ENCODE results near the gene OSMR. TPM values are rescaled to one million over a fixed set of nuclear protein-coding genes. Genes with fewer than 3 reads are reported as not detected.
A peak's percentile ranks its signal among the peaks of the same experiment; 100 is the strongest.

The OSMR gene
- polyA plus RNA-seq, 1 experiment, result 43.4 TPM

GRCh38 chr5:38941912-38942311 lies 96.1 kb downstream of the OSMR start:
- no peak for TF ChIP-seq CTCF (IDR thresholded peaks at IDR 0.05; ENCODE audit: insufficient read depth, low read depth, low read length)
- H3K27me3 ChIP-seq (ENCODE audit: control insufficient read depth, insufficient read depth, low read length), result no peaks in the 10 kb centered on the region
- no peak for DNase-seq (ENCODE audit: low read depth)
- ChIA-PET CTCF (interaction anchor here (1.0 kb wide), 1 partner anchor 110 kb away, joined by 4 read pairs; no protein-coding TSS in a partner anchor), POLR2A (no interaction called here)
- peaks cover 5% of the 10 kb centered on the region for H3K36me3 ChIP-seq (ENCODE audit: control insufficient read depth, insufficient read depth, low read length)
- no peak overlapping the region for H3K4me3 ChIP-seq (ENCODE audit: low read depth, low read length)

DNA sequence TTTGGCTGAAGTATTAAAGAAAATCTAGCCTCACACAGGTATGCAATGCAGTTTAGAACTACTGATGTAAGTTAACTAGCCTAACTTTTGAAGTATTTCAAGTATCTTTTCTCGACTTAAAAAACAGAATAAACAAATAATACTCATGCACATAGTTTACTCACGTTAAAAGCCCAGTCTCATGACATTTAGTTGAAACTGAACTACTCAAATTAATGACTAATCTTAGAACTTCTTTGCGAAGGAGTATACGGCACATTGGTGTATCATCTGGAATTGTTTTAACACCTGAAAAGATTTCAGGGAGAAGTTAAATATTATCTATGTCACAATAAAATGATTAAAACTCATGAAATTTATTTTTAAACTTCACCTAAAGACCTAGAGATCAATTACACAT lies 98.5 kb downstream of the OSMR start:
- CTCF ChIA-PET, result interaction anchor here (2.0 kb wide), 1 partner anchor 136 kb away, joined by 4 read pairs; no protein-coding TSS in a partner anchor

GRCh38 chr5:38948501-38948900 lies 102.7 kb downstream of the OSMR start:
- no peak for TF ChIP-seq CTCF (IDR thresholded peaks at IDR 0.05; ENCODE audit: insufficient read depth, low read depth, low read length)
- CTCF ChIA-PET, result no interaction called here
- peaks cover 4% of the 10 kb centered on the region for H3K36me3 ChIP-seq (ENCODE audit: control insufficient read depth, insufficient read depth, low read length)
- no peak overlapping the region for H3K4me3 ChIP-seq (ENCODE audit: low read depth, low read length)
- DNase-seq (ENCODE audit: low read depth), result peak; percentile 21
- H3K27me3 ChIP-seq (ENCODE audit: control insufficient read depth, insufficient read depth, low read length), result no peaks in the 10 kb centered on the region
- POLR2A ChIA-PET, result no interaction called here

More for the DNA sequence above, 98.5 kb downstream of the OSMR start:
- Histone ChIP-seq H3K4me3 (ENCODE audit: low read depth, low read length) (no peak overlapping the region), H3K36me3 (ENCODE audit: control insufficient read depth, insufficient read depth, low read length) (peaks cover 3% of the 10 kb centered on the region), H3K27me3 (ENCODE audit: control insufficient read depth, insufficient read depth, low read length) (no peaks in the 10 kb centered on the region)
- POLR2A ChIA-PET, result no interaction called here
- no peak for DNase-seq (ENCODE audit: low read depth)
- TF ChIP-seq CTCF (IDR thresholded peaks at IDR 0.05; ENCODE audit: insufficient read depth, low read depth, low read length), result no peak

GRCh38 chr5:38953426-38954012 lies 107.7 kb downstream of the OSMR start:
- CTCF ChIA-PET, result no interaction called here
- TF ChIP-seq CTCF (IDR thresholded peaks at IDR 0.05; ENCODE audit: insufficient read depth, low read depth, low read length), result no peak
- POLR2A ChIA-PET, result no interaction called here
- Histone ChIP-seq H3K4me3 (ENCODE audit: low read depth, low read length) (no peak overlapping the region), H3K36me3 (ENCODE audit: control insufficient read depth, insufficient read depth, low read length) (peaks cover 6% of the 10 kb centered on the region), H3K27me3 (ENCODE audit: control insufficient read depth, insufficient read depth, low read length) (no peaks in the 10 kb centered on the region)
- DNase-seq (ENCODE audit: low read depth), result no peak

- Histone ChIP-seq H3K4me3 (ENCODE audit: low read depth, low read length) (no peak overlapping the region), H3K27me3 (ENCODE audit: control insufficient read depth, insufficient read depth, low read length) (no peaks in the 10 kb centered on the region), H3K36me3 (ENCODE audit: control insufficient read depth, insufficient read depth, low read length) (peaks cover 3% of the 10 kb centered on the region)
- no peak for TF ChIP-seq CTCF (IDR thresholded peaks at IDR 0.05; ENCODE audit: insufficient read depth, low read depth, low read length)
- ChIA-PET POLR2A (no interaction called here), CTCF (no interaction called here)
- DNase-seq (ENCODE audit: low read depth), result no peak
Observed at GRCh38 chr5:38961691-38962090, 115.9 kb downstream of the OSMR start.
